HEK293 (cell line): Measurements from ENCODE around the gene ASXL1.

Source experiments
- CTCF ChIA-PET: fragments of 350-600 bp; formaldehyde crosslinking; extraction: SDS; loops from one replicate; lab custom pipeline; 2021; ENCODE audit warnings: antibody characterized with exemption; lab: Yijun Ruan, JAX
- POLR2A ChIA-PET: fragments of 300-600 bp; formaldehyde crosslinking; extraction: SDS; loops from one replicate; lab custom pipeline; 2020; ENCODE audit warnings: antibody characterized with exemption, inconsistent platforms; lab: Yijun Ruan, JAX
- H3K27ac ChIP-seq: fragments of 200-500 bp; sonication (Bioruptor generic); 2 replicates; pipeline ENCODE4 v1.5.1; 2014; ENCODE audit warnings: low read depth, low read length, control low read depth, inconsistent platforms; ENCODE audit errors: extremely low read depth
- H3K36me3 ChIP-seq, 2 experiments: fragments of 200-500 bp in 1 of 2; sonication (Bioruptor generic) in 1 of 2; 1 replicate in 1 of 2; 2 replicates in 1 of 2; pipeline ENCODE4 v1.5.1; 2014 to 2017; ENCODE audit warnings: inconsistent platforms in 2 of 2, low read length in 2 of 2; ENCODE audit not compliant: control insufficient read depth in 2 of 2, insufficient read depth in 1 of 2
- H3K4me1 ChIP-seq: fragments of 200-500 bp; sonication (Bioruptor generic); 2 replicates; pipeline ENCODE4 v1.5.1; 2014; ENCODE audit warnings: mild to moderate bottlenecking, low read length, inconsistent platforms; ENCODE audit not compliant: control insufficient read depth, insufficient read depth
- H3K4me3 ChIP-seq: 2 replicates; pipeline ENCODE4 v1.5.1; 2011; ENCODE audit warnings: low read depth, mild to moderate bottlenecking, control low read depth, low read length, moderate library complexity
- H3K9me3 ChIP-seq: fragments of 200-500 bp; sonication (Bioruptor generic); 2 replicates; pipeline ENCODE4 v1.5.1; 2014; ENCODE audit warnings: low read depth, low read length, inconsistent platforms; ENCODE audit not compliant: control insufficient read depth, insufficient read depth
- ATF2 ChIP-seq: fragments of 450-650 bp; formaldehyde crosslinking; IDR thresholded peaks from 2 replicates; pipeline ENCODE4 v1.5.1; 2016; ENCODE audit warnings: missing biosample characterization, missing genetic modification characterization, low read depth
- BCL11B ChIP-seq: fragments of 450-650 bp; formaldehyde crosslinking; IDR thresholded peaks from 2 replicates; pipeline ENCODE4 v1.5.1; 2016; ENCODE audit warnings: low read depth, missing biosample characterization, missing genetic modification characterization
- HOXA7 ChIP-seq: sonication (generic); formaldehyde crosslinking; IDR thresholded peaks from 2 replicates; pipeline ENCODE4 v1.8.1; 2022; ENCODE audit warnings: missing genetic modification reagents, borderline replicate concordance
- PRDM10 ChIP-seq: fragments of 450-650 bp; formaldehyde crosslinking; IDR thresholded peaks from 2 replicates; pipeline ENCODE4 v1.5.1; 2016; ENCODE audit warnings: missing biosample characterization, missing genetic modification characterization
- ZNF157 ChIP-seq: fragments of 450-650 bp; formaldehyde crosslinking; IDR thresholded peaks from 2 replicates; pipeline ENCODE4 v1.5.1; 2016; ENCODE audit warnings: missing biosample characterization, missing genetic modification characterization
- ZNF280C ChIP-seq: fragments of 450-650 bp; formaldehyde crosslinking; IDR thresholded peaks from 2 replicates; pipeline ENCODE4 v1.5.1; 2016; ENCODE audit warnings: missing biosample characterization, missing genetic modification characterization
- ZNF280D ChIP-seq: fragments of 450-650 bp; formaldehyde crosslinking; IDR thresholded peaks from 2 replicates; pipeline ENCODE4 v1.5.1; 2016; ENCODE audit warnings: missing biosample characterization, missing genetic modification characterization
- ZNF324 ChIP-seq: fragments of 450-650 bp; formaldehyde crosslinking; IDR thresholded peaks from 2 replicates; pipeline ENCODE4 v1.5.1; 2016; ENCODE audit warnings: missing biosample characterization, missing genetic modification characterization
- ZNF433 ChIP-seq: fragments of 450-650 bp; formaldehyde crosslinking; IDR thresholded peaks from 2 replicates; pipeline ENCODE4 v1.5.1; 2016; ENCODE audit warnings: missing biosample characterization, missing genetic modification characterization, low read depth
- ZNF518A ChIP-seq: fragments of 450-650 bp; formaldehyde crosslinking; conservative IDR thresholded peaks from 2 replicates; pipeline ENCODE4 v1.5.1; 2016; ENCODE audit warnings: low read depth, missing biosample characterization, missing genetic modification characterization

Gene ASXL1

GRCh38 chr20:32431457-32431856 lies 73.3 kb downstream of the ASXL1 start:
- POLR2A ChIA-PET: interaction anchor here (1.2 kb wide), 1 partner anchor 13 kb away, joined by 3 read pairs; no protein-coding TSS in a partner anchor
- H3K9me3 ChIP-seq: no peaks in the 10 kb centered on the region
- no peak overlapping the region for H3K4me3 ChIP-seq
- peaks cover 10 to 94% of the 10 kb centered on the region in 2 experiments for H3K36me3 ChIP-seq
- CTCF ChIA-PET: interaction anchor here (0.5 kb wide), 1 partner anchor 642 kb away, joined by 4 read pairs; no protein-coding TSS in a partner anchor
- no peak for TF ChIP-seq ZNF157 (tag by site-specific recombination)
- no peak for TF ChIP-seq ATF2 (tag by site-specific recombination)
- no peak for TF ChIP-seq HOXA7 (CRISPR knock-in tag)
- no peak for TF ChIP-seq PRDM10 (tag by site-specific recombination)
- TF ChIP-seq, all 188 proteins: peak for 0
- no peak overlapping the region for H3K27ac ChIP-seq
- H3K4me1 ChIP-seq: no peaks in the 10 kb centered on the region

- no peak overlapping the region for H3K4me3 ChIP-seq
- H3K36me3 ChIP-seq: peaks cover 10 to 98% of the 10 kb centered on the region in 2 experiments
- no peaks in the 10 kb centered on the region for H3K4me1 ChIP-seq
- no peak overlapping the region for H3K27ac ChIP-seq
- no peaks in the 10 kb centered on the region for H3K9me3 ChIP-seq
- ChIA-PET POLR2A (no interaction called here), CTCF (no interaction called here)
- no peak for TF ChIP-seq ZNF280C (tag by site-specific recombination)
- TF ChIP-seq, all 188 proteins: peak for 0
Measured at GRCh38 chr20:32432277-32432676, 74.1 kb downstream of the ASXL1 start.

- peaks cover 10 to 99% of the 10 kb centered on the region in 2 experiments for H3K36me3 ChIP-seq
- ChIA-PET CTCF (no interaction called here), POLR2A (interaction anchor here (0.6 kb wide), 1 partner anchor 51 kb away, joined by 3 read pairs; no protein-coding TSS in a partner anchor)
- no peaks in the 10 kb centered on the region for H3K9me3 ChIP-seq
- H3K27ac ChIP-seq: no peak overlapping the region
- TF ChIP-seq BCL11B (tag by site-specific recombination): no peak
- TF ChIP-seq ZNF518A: no peak
- TF ChIP-seq ZNF324 (tag by site-specific recombination): no peak
- TF ChIP-seq ZNF280D (tag by site-specific recombination): no peak
- no peak for TF ChIP-seq ZNF433
- H3K4me1 ChIP-seq: no peaks in the 10 kb centered on the region
- no peak overlapping the region for H3K4me3 ChIP-seq
Measured at GRCh38 chr20:32433311-32434021, 75.3 kb downstream of the ASXL1 start.
